ENCODE measurements around the gene CLDN4.
"Not testable (repeated sequence)": the region's sequence is repeated elsewhere in the genome, so short reads cannot be mapped to it uniquely, and the experiment has no call there.

DNA sequence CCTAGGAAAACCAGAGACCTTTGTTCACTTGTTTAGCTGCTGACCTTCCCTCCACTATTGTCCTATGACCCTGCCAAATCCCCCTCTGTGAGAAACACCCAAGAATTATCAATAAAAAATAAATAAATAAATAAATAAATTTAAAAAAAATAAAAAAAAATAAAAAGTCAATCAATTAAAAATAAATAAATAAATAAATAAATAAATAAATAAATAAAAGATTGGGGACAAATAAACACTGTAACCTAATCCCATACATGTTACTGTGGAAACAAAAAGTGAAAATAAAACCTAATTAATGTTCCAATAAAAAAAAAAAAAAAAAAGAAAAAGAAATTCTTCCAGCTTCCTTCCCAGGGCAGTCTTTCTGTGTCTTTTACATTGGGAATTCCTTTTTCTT, 6.4 kb downstream of the CLDN4 start:
- TF ChIP-seq, protein P1, sequence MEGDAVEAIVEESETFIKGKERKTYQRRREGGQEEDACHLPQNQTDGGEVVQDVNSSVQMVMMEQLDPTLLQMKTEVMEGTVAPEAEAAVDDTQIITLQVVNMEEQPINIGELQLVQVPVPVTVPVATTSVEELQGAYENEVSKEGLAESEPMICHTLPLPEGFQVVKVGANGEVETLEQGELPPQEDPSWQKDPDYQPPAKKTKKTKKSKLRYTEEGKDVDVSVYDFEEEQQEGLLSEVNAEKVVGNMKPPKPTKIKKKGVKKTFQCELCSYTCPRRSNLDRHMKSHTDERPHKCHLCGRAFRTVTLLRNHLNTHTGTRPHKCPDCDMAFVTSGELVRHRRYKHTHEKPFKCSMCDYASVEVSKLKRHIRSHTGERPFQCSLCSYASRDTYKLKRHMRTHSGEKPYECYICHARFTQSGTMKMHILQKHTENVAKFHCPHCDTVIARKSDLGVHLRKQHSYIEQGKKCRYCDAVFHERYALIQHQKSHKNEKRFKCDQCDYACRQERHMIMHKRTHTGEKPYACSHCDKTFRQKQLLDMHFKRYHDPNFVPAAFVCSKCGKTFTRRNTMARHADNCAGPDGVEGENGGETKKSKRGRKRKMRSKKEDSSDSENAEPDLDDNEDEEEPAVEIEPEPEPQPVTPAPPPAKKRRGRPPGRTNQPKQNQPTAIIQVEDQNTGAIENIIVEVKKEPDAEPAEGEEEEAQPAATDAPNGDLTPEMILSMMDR (IDR thresholded peaks at IDR 0.05; ENCODE audit: extremely low read depth in 1 of 2, insufficient read depth in 1 of 2, low read depth in 1 of 2, low read length in 2 of 2) = not testable (repeated sequence)
- not testable (repeated sequence) for TF ChIP-seq POLR2A (IDR thresholded peaks at IDR 0.05; ENCODE audit: low read depth, low read length); EZH2 (IDR thresholded peaks at IDR 0.05; ENCODE audit: borderline replicate concordance, low read depth, low read length, severe bottlenecking)
